AG20443 (cell line): ENCODE results near the gene UMODL1.
A peak's percentile ranks its signal among the peaks of the same experiment; 100 is the strongest.
"Not testable (repeated sequence)": the region's sequence is repeated elsewhere in the genome, so short reads cannot be mapped to it uniquely, and the experiment has no call there.

Experiments used
- DNase-seq: peaks from one replicate; pipeline ENCODE4 v3.0.0; 2012; ENCODE audit warnings: low spot score, mixed read lengths

Gene UMODL1

DNA sequence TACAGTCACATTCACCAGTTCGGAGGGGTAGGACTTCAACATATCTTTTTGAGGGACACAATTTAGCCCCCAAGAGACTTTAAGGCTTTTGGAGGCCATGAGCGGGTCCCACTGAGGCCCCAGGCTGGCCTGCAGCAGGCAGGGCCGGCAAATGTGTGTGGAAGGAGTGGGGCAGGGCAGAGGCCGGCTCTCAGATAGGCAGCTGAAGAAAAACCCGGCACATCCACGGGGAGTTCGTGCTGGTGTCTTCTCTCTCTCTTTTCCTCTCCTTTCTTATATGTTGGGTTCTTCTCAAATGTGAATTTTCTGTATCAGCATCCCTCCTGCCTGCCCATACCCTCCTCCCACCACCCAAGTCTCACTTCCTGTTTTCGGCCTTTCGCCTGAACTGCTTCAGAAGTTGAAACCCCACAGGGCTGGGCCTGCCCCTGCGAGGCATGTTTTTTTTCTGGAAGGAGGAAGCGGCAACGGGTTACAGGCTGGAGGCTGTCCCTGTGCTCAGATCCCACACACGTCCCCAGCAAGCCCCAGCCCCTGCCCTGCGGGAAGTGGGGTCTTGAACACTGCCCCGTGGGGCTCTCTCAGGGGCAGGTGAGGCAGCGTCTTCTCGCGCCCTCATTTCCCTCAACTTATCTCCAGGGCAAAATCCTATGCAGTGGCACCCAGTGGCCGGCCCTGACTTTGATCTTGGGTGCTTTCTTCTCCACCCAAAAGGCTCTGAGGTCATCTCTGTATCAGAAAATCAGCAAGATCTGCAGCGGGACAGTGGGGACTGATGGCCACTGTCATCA, 9.7 kb upstream of the UMODL1 start:
- DNase-seq = no peak

- no peak for DNase-seq
Measured at GRCh38 chr21:42061986-42062235, 9.2 kb upstream of the UMODL1 start.

DNA sequence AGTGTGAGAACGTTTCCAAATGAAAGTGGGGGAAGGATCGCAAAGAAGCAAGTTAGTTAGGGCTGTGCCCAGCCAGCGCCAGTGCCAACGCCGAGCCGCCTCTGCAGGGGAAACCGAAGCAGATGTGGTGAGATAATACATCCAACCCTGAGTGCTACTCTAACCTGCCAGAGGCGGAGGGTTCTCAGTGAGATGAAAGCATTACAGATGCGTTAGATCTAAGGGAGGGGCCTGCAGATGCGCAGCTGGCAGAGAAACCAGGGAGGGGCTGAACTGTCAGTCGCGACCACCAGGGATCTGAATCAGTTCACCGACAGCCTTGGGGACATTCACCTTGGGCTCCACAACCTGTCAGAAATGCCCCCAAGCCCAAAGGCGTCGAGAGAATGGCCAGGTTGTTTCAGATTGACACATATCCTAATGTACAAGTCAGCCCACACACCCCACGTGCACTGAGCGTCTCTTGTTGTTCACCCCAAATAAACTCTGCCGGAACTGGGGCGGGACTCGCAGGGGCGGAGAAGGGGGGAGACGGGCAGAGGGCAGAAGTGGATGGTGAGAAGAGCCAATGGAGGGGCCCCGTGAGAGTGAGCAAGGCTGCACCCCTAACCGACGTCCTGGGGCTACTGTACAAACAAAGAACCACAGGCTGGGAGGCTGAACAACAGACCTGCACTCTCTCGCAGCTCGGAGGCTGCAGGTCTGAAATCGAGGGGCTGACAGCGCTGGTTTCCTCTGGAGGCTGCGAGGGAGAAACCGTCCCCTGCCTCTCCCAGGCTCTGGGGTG, 8.7 kb upstream of the UMODL1 start:
- DNase-seq = no peak

DNA sequence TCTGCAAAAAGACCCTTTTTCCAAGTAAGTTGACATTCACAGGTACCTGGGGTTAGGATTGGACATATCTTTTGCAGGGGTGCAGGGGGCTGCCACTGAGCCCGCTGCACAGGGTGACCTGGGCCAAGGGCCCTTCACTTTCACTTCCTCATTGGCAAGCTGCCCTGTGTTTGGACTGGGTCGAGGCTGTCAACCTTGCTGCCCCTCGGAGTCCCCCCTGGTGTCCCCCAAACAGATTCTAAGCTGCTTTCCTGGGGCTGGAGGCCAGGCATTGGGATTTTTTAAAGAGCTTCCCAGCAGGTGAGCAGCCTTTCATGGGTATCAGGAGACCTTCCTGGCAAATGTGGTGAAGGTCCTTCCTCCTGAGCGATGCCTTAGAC, 7.9 kb upstream of the UMODL1 start:
- DNase-seq = no peak

- DNase-seq = no peak
Measured at GRCh38 chr21:42063571-42064521, 7.3 kb upstream of the UMODL1 start.

DNA sequence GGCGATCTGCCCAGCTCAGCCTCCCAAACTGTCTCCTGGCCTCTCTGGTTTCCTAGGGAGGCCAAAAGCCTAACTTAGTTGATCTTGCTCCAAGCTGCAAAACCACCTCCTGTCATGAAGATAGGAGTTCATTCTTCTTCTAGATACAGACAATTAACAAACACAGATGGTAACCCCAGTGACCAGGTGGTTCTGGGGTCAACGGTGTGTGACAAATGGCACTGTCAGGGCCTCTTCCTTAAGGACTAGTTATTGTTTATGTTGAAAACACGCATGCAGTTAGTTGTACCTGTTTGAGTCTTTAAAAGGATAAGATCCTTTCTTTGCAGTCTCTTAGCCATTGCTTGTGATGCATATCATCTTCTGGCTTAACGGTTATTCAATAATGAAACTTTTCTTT, 4.6 kb upstream of the UMODL1 start:
- DNase-seq = no peak

GRCh38 chr21:42067531-42068255, 3.4 kb upstream of the UMODL1 start:
- DNase-seq = no peak

GRCh38 chr21:42068256-42068545, 2.9 kb upstream of the UMODL1 start:
- DNase-seq = no peak

DNA sequence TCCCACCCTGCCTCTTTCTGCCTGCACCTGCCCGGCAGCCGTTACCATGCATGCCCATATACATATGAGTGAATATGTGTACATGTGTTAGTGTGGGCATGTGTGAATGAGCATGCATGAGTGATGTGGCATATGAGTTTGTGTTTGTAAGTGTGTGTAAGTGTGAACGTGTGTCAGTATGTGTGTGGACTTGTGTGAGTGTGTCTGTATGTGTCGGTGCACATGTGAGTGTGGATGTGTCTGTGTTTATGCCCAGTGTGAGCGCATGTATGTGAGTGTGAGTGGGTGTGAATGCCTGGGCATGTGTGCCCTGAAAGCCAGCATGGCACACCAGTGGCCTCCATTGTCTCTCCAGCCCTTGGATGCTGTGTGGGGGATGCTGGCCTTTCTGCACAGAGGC, 2.5 kb upstream of the UMODL1 start:
- no peak for DNase-seq

GRCh38 chr21:42069327-42069726, 1.8 kb upstream of the UMODL1 start:
- DNase-seq = no peak

- no peak for DNase-seq
Measured at GRCh38 chr21:42069843-42070242, 1.3 kb upstream of the UMODL1 start.

DNA sequence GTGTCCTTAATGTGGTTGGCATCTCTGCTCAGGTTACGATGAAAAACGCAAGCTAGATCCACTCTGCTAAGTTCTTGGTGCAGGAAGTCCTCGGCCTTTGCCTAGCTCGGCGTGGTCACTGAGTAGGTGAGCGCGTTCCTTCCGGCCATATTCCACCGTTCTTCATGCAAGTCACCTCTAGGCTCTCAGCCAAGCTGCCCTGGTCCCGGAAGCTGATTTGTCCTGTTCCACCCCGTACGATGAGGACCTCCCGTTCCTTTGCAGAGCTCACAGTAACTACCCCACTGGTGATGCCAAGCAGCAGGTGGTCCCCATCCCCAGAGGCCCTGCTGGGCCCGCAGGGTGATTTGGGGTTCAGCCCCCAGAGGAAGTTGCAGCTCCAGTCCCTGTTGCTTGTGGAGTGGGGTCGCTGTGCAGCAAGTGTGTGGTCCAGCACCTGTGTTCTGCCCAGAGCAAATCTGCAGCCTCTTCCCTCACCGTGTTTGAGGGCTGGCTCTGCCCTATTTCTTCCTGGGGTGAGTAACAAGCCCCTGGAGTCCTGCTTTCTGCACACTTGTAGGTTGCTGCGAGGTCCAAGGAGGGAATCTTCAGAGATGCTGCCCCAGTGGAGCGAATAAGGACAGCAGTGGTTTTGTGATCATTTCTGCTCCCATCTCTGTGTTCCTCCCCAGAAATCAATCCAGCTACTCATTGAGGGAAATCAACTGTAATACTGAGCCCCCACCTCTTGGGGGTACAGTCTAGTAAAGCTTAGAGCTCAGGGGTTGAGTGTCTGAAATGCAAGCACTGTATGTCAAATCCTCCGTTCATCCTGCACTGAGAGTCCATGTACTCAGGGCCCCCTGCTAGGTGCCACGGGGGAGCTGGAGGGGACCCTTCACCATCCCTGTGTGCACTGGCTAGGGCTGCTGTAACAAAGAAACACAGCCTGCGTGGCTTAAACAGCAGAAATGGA, 2.3 kb downstream of the UMODL1 start:
- DNase-seq = no peak

GRCh38 chr21:42075686-42076471, 4.8 kb downstream of the UMODL1 start:
- no peak for DNase-seq

DNA sequence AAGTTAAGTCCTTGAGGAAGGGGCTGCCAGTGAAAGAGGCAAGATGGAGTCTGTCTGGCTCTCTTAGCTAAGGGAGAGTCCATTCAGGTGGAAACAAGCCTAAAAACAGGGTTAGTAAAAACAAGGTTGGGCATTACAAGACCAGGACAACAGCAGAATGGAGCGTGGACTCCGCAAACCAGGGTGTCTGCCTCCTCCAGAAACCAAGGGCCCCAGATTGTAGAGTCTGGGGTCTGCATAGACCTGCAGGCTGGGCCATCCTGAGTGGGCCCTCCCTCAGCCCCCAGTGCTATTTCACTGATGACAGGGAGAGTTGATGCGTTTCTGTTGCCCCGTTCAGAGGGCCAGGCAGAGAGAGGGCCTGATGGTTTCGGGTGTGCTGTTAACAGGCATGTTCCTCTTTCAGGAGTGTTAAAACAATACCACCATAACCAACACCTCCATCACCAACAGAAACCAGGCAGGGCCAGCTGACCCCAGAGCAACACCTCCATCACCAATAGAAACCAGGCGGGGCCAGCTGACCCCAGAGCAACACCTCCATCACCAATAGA, 6.6 kb downstream of the UMODL1 start:
- not testable (repeated sequence) for DNase-seq

GRCh38 chr21:42078247-42079007, 7.3 kb downstream of the UMODL1 start:
- DNase-seq = not testable (repeated sequence)

- no peak for DNase-seq
Measured at GRCh38 chr21:42079008-42079938, 8.2 kb downstream of the UMODL1 start.

GRCh38 chr21:42079939-42080787, 9.0 kb downstream of the UMODL1 start:
- peak; percentile 65 for DNase-seq
